Activated T-helper 1 cell treated with anti-CD3 and anti-CD28 coated beads, Interleukin-12 subunit alpha, Interleukin-12 subunit beta, Interleukin-2, Interleukin-4 antibody, amounts not matched to agents 30 ng/mL and 10 ng/mL and 1 ng/mL, durations not matched to agents 14 hours and 24 hours and 36 hours (primary cell): ENCODE data around the gene OR6K6. TPM values are rescaled to one million over a fixed set of nuclear protein-coding genes. Genes with fewer than 3 reads are reported as not detected.

Source experiments
- DNase-seq: peaks from one replicate; pipeline ENCODE4 v3.0.0; 2021; ENCODE audit warnings: low spot score
- H3K27ac Mint-ChIP-seq: one replicate; pipeline ENCODE4 v1.8.0; 2021; ENCODE audit warnings: mild to moderate bottlenecking, mixed read lengths
- H3K27me3 Mint-ChIP-seq: one replicate; pipeline ENCODE4 v1.8.0; 2022; ENCODE audit warnings: mild to moderate bottlenecking, moderate library complexity, mixed read lengths; ENCODE audit not compliant: insufficient read depth
- H3K36me3 Mint-ChIP-seq: one replicate; pipeline ENCODE4 v1.8.0; 2021; ENCODE audit warnings: low read depth, mixed read lengths
- H3K4me1 Mint-ChIP-seq: one replicate; pipeline ENCODE4 v1.8.0; 2021; ENCODE audit warnings: low read depth, mixed read lengths
- H3K4me3 Mint-ChIP-seq: one replicate; pipeline ENCODE4 v1.8.0; 2021; ENCODE audit warnings: mild to moderate bottlenecking, moderate library complexity, mixed read lengths
- H3K9me3 Mint-ChIP-seq: one replicate; pipeline ENCODE4 v1.8.0; 2021; ENCODE audit warnings: mixed read lengths
- intact Hi-C: fragments of 100-400 bp; cut with micrococcal nuclease; formaldehyde crosslinking; loops from one replicate; pipeline ENCODE4 v1.15.1; 2024
- total RNA-seq: library from RNA; stranded (reverse); gene quantifications from 2 replicates; pipeline ENCODE4 v1.2.3, GENCODE V29; 2022

The OR6K6 gene
- total RNA-seq, 1 donor from 2014 or later, result not detected

- Mint-ChIP-seq H3K36me3 (no peaks in the 10 kb centered on the region), H3K4me3 (no peak overlapping the region), H3K4me1 (no peaks in the 10 kb centered on the region), H3K27ac (no peak overlapping the region), H3K9me3 (no peaks in the 10 kb centered on the region), H3K27me3 (peaks cover 14% of the 10 kb centered on the region)
- DNase-seq, result no peak
- intact Hi-C loops, result no loop called here
Observed at GRCh38 chr1:158735848-158736247, 18.7 kb upstream of the OR6K6 start.

- Mint-ChIP-seq H3K4me3 (no peak overlapping the region), H3K36me3 (no peaks in the 10 kb centered on the region), H3K9me3 (no peaks in the 10 kb centered on the region), H3K4me1 (no peaks in the 10 kb centered on the region), H3K27ac (no peak overlapping the region), H3K27me3 (peaks cover 5% of the 10 kb centered on the region)
- no peak for DNase-seq
- intact Hi-C loops, result no loop called here
Observed at GRCh38 chr1:158752155-158752712, 2.3 kb upstream of the OR6K6 start.

GRCh38 chr1:158771950-158772866 lies 17.7 kb downstream of the OR6K6 start, which contains the start of gene OR6N1:
Gene OR6N1, minus strand, starts transcription at chr1:158772195. Its CDS starts 5,513 bp downstream, at chr1:158766682.
- no peak within 1 kb of the TSS for H3K4me3 Mint-ChIP-seq
- no peaks in the 10 kb centered on the region for H3K9me3 Mint-ChIP-seq
- intact Hi-C loops, result no loop called here
- no peaks in the 10 kb centered on the region for H3K36me3 Mint-ChIP-seq
- H3K27me3 Mint-ChIP-seq, result peaks cover 11% of the 10 kb centered on the region
- DNase-seq, result no peak
- no peak within 1 kb of the TSS for H3K27ac Mint-ChIP-seq
- H3K4me1 Mint-ChIP-seq, result no peaks in the 10 kb centered on the region

- Mint-ChIP-seq H3K36me3 (no peaks in the 10 kb centered on the region), H3K27ac (no peak within 1 kb of the TSS), H3K27me3 (peaks cover 6% of the 10 kb centered on the region), H3K4me3 (no peak within 1 kb of the TSS), H3K9me3 (no peaks in the 10 kb centered on the region), H3K4me1 (no peaks in the 10 kb centered on the region)
- no peak for DNase-seq
- intact Hi-C loops, result no loop called here
Observed at GRCh38 chr1:158781104-158781503, 26.6 kb downstream of the OR6K6 start, which contains the start of gene OR6N2. Gene OR6N2, minus strand, starts transcription at chr1:158781204. Its CDS starts 3,569 bp downstream, at chr1:158777635.

GRCh38 chr1:158793604-158794003 lies 39.1 kb downstream of the OR6K6 start:
- H3K36me3 Mint-ChIP-seq, result no peaks in the 10 kb centered on the region
- no peaks in the 10 kb centered on the region for H3K4me1 Mint-ChIP-seq
- no peaks in the 10 kb centered on the region for H3K9me3 Mint-ChIP-seq
- no peak overlapping the region for H3K27ac Mint-ChIP-seq
- H3K4me3 Mint-ChIP-seq, result no peak overlapping the region
- DNase-seq, result peak; percentile 14
- intact Hi-C loops, result loop anchor here (1.0 to 10.0 kb wide), 4 partner anchors 205 to 590 kb away; no protein-coding TSS in a partner anchor
- H3K27me3 Mint-ChIP-seq, result peaks cover 20% of the 10 kb centered on the region

GRCh38 chr1:158794247-158794646 lies 39.7 kb downstream of the OR6K6 start:
- no peak for DNase-seq
- H3K4me1 Mint-ChIP-seq, result peaks cover 1% of the 10 kb centered on the region
- H3K27me3 Mint-ChIP-seq, result peaks cover 22% of the 10 kb centered on the region
- intact Hi-C loops, result loop anchor here (10.0 kb wide), 1 partner anchor 289 kb away; no protein-coding TSS in a partner anchor
- H3K27ac Mint-ChIP-seq, result no peak overlapping the region
- H3K9me3 Mint-ChIP-seq, result no peaks in the 10 kb centered on the region
- no peaks in the 10 kb centered on the region for H3K36me3 Mint-ChIP-seq
- no peak overlapping the region for H3K4me3 Mint-ChIP-seq

- Mint-ChIP-seq H3K4me1 (peaks cover 13% of the 10 kb centered on the region), H3K27ac (no peak overlapping the region), H3K9me3 (no peaks in the 10 kb centered on the region), H3K4me3 (no peak overlapping the region), H3K27me3 (peaks cover 21% of the 10 kb centered on the region), H3K36me3 (no peaks in the 10 kb centered on the region)
- intact Hi-C loops, result loop anchor here (10.0 kb wide), 1 partner anchor 294 kb away; no protein-coding TSS in a partner anchor
- no peak for DNase-seq
Observed at GRCh38 chr1:158798531-158798930, 44.0 kb downstream of the OR6K6 start.

- peaks cover 19% of the 10 kb centered on the region for H3K27me3 Mint-ChIP-seq
- H3K4me3 Mint-ChIP-seq, result no peak overlapping the region
- DNase-seq, result no peak
- no peak overlapping the region for H3K27ac Mint-ChIP-seq
- H3K36me3 Mint-ChIP-seq, result no peaks in the 10 kb centered on the region
- intact Hi-C loops, result loop anchor here (1.0 to 10.0 kb wide), 2 partner anchors 20 to 295 kb away; no protein-coding TSS in a partner anchor
- peaks cover 13% of the 10 kb centered on the region for H3K4me1 Mint-ChIP-seq
- H3K9me3 Mint-ChIP-seq, result no peaks in the 10 kb centered on the region
Observed at GRCh38 chr1:158799689-158800088, 45.2 kb downstream of the OR6K6 start.

GRCh38 chr1:158800526-158800925 lies 46.0 kb downstream of the OR6K6 start:
- intact Hi-C loops, result no loop called here
- peaks cover 22% of the 10 kb centered on the region for H3K27me3 Mint-ChIP-seq
- no peaks in the 10 kb centered on the region for H3K36me3 Mint-ChIP-seq
- no peak overlapping the region for H3K27ac Mint-ChIP-seq
- H3K4me3 Mint-ChIP-seq, result no peak overlapping the region
- no peak for DNase-seq
- peaks cover 13% of the 10 kb centered on the region for H3K4me1 Mint-ChIP-seq
- no peaks in the 10 kb centered on the region for H3K9me3 Mint-ChIP-seq

GRCh38 chr1:158801396-158801795 lies 46.9 kb downstream of the OR6K6 start:
- Mint-ChIP-seq H3K4me3 (no peak overlapping the region), H3K4me1 (peaks cover 13% of the 10 kb centered on the region), H3K27me3 (peaks cover 23% of the 10 kb centered on the region), H3K27ac (no peak overlapping the region), H3K36me3 (no peaks in the 10 kb centered on the region), H3K9me3 (no peaks in the 10 kb centered on the region)
- DNase-seq, result no peak
- intact Hi-C loops, result no loop called here

GRCh38 chr1:158803678-158804077 lies 49.2 kb downstream of the OR6K6 start:
- no peaks in the 10 kb centered on the region for H3K36me3 Mint-ChIP-seq
- H3K27me3 Mint-ChIP-seq, result peaks cover 29% of the 10 kb centered on the region

More at GRCh38 chr1:158803678-158804077, 49.2 kb downstream of the OR6K6 start:
- no peak for DNase-seq
- Mint-ChIP-seq H3K9me3 (no peaks in the 10 kb centered on the region), H3K27ac (no peak overlapping the region), H3K4me1 (peaks cover 13% of the 10 kb centered on the region), H3K4me3 (no peak overlapping the region)
- intact Hi-C loops, result no loop called here
